Measurements from ENCODE around the gene ATP9A.
"Not testable (repeated sequence)": the region's sequence is repeated elsewhere in the genome, so short reads cannot be mapped to it uniquely, and the experiment has no call there.

ATP9A gene

GRCh38 chr20:51688600-51689244, 79.5 kb downstream of the ATP9A start:
- DNase-seq (ENCODE audit: low spot score) = no peak

- no peak for DNase-seq (ENCODE audit: low spot score)
These were observed 80.6 kb downstream of the ATP9A start for GRCh38 chr20:51687630-51688029.

GRCh38 chr20:51687108-51687507, 81.1 kb downstream of the ATP9A start:
- no peak for DNase-seq (ENCODE audit: low spot score)

GRCh38 chr20:51685494-51685893, 82.7 kb downstream of the ATP9A start:
- not testable (repeated sequence) for DNase-seq (ENCODE audit: low spot score)

- no peak for DNase-seq (ENCODE audit: low spot score)
These were observed 88.0 kb downstream of the ATP9A start for GRCh38 chr20:51680067-51680749.

- no peak for DNase-seq (ENCODE audit: low spot score)
These were observed 88.8 kb downstream of the ATP9A start for GRCh38 chr20:51679254-51679921.

- no peak for DNase-seq (ENCODE audit: low spot score)
These were observed 90.0 kb downstream of the ATP9A start for GRCh38 chr20:51678026-51678697.

- DNase-seq (ENCODE audit: low spot score) = no peak
These were observed 99.2 kb downstream of the ATP9A start for GRCh38 chr20:51668947-51669346.

GRCh38 chr20:51668515-51668914, 99.7 kb downstream of the ATP9A start:
- DNase-seq (ENCODE audit: low spot score) = no peak

- DNase-seq (ENCODE audit: low spot score) = no peak
These were observed 100.7 kb downstream of the ATP9A start for GRCh38 chr20:51667491-51667890.

GRCh38 chr20:51667002-51667408, 101.2 kb downstream of the ATP9A start:
- DNase-seq (ENCODE audit: low spot score) = peak; percentile 70

GRCh38 chr20:51666126-51666525, 102.1 kb downstream of the ATP9A start:
- no peak for DNase-seq (ENCODE audit: low spot score)

GRCh38 chr20:51665543-51666118, 102.6 kb downstream of the ATP9A start:
- no peak for DNase-seq (ENCODE audit: low spot score)

- DNase-seq (ENCODE audit: low spot score) = no peak
These were observed 106.5 kb downstream of the ATP9A start for GRCh38 chr20:51661609-51662178.

GRCh38 chr20:51660672-51661608, 107.2 kb downstream of the ATP9A start:
- no peak for DNase-seq (ENCODE audit: low spot score)

GRCh38 chr20:51659491-51660050, 108.6 kb downstream of the ATP9A start:
- no peak for DNase-seq (ENCODE audit: low spot score)

- DNase-seq (ENCODE audit: low spot score) = no peak
These were observed 111.4 kb downstream of the ATP9A start for GRCh38 chr20:51656726-51657260.

- not testable (repeated sequence) for DNase-seq (ENCODE audit: low spot score)
These were observed 112.1 kb downstream of the ATP9A start for GRCh38 chr20:51656089-51656488.

GRCh38 chr20:51654495-51654894, 113.7 kb downstream of the ATP9A start:
- DNase-seq (ENCODE audit: low spot score) = no peak

- DNase-seq (ENCODE audit: low spot score) = no peak
These were observed 114.1 kb downstream of the ATP9A start for GRCh38 chr20:51654060-51654459.

All from HuH-7 (cell line).